ENCODE data around the gene ULBP2. TPM values are rescaled to one million over a fixed set of nuclear protein-coding genes. Genes with fewer than 3 reads are reported as not detected.
"Not testable (repeated sequence)": the region's sequence is repeated elsewhere in the genome, so short reads cannot be mapped to it uniquely, and the experiment has no call there.

Gene ULBP2
- total RNA-seq, 1 experiment from 2014 or later, result 1.9 TPM

GRCh38 chr6:149943321-149943720 is 1.5 kb downstream of the ULBP2 start:
- in situ Hi-C loops (cut with HindIII; ENCODE audit: low sequenced_read_pairs); DNase-seq (ENCODE audit: low spot score): not testable (repeated sequence)

- in situ Hi-C loops (cut with HindIII; ENCODE audit: low sequenced_read_pairs); DNase-seq (ENCODE audit: low spot score): not testable (repeated sequence)
These were observed 3.5 kb downstream of the ULBP2 start for GRCh38 chr6:149945276-149945675.

- DNase-seq (ENCODE audit: low spot score); in situ Hi-C loops (cut with HindIII; ENCODE audit: low sequenced_read_pairs): not testable (repeated sequence)
These were observed 4.8 kb downstream of the ULBP2 start for GRCh38 chr6:149946631-149947030.

GRCh38 chr6:149947533-149947932 is 5.7 kb downstream of the ULBP2 start:
- in situ Hi-C loops (cut with HindIII; ENCODE audit: low sequenced_read_pairs); DNase-seq (ENCODE audit: low spot score): not testable (repeated sequence)

GRCh38 chr6:149948011-149948410 is 6.2 kb downstream of the ULBP2 start:
- no peak for DNase-seq (ENCODE audit: low spot score)
- in situ Hi-C loops (cut with HindIII; ENCODE audit: low sequenced_read_pairs), result no loop called here

GRCh38 chr6:149948616-149949015 is 6.8 kb downstream of the ULBP2 start:
- in situ Hi-C loops (cut with HindIII; ENCODE audit: low sequenced_read_pairs), result no loop called here
- no peak for DNase-seq (ENCODE audit: low spot score)

- DNase-seq (ENCODE audit: low spot score), result no peak
- in situ Hi-C loops (cut with HindIII; ENCODE audit: low sequenced_read_pairs), result no loop called here
These were observed 8.6 kb downstream of the ULBP2 start for GRCh38 chr6:149950423-149950822.

- no peak for DNase-seq (ENCODE audit: low spot score)
- in situ Hi-C loops (cut with HindIII; ENCODE audit: low sequenced_read_pairs), result no loop called here
These were observed 9.3 kb downstream of the ULBP2 start for GRCh38 chr6:149951096-149951495.

- in situ Hi-C loops (cut with HindIII; ENCODE audit: low sequenced_read_pairs), result no loop called here
- no peak for DNase-seq (ENCODE audit: low spot score)
These were observed 9.8 kb downstream of the ULBP2 start for GRCh38 chr6:149951626-149952025.

GRCh38 chr6:149953390-149953789 is 11.6 kb downstream of the ULBP2 start:
- in situ Hi-C loops (cut with HindIII; ENCODE audit: low sequenced_read_pairs); DNase-seq (ENCODE audit: low spot score): not testable (repeated sequence)

GRCh38 chr6:149953934-149954327 is 12.1 kb downstream of the ULBP2 start:
- DNase-seq (ENCODE audit: low spot score); in situ Hi-C loops (cut with HindIII; ENCODE audit: low sequenced_read_pairs): not testable (repeated sequence)

- in situ Hi-C loops (cut with HindIII; ENCODE audit: low sequenced_read_pairs); DNase-seq (ENCODE audit: low spot score): not testable (repeated sequence)
These were observed 12.6 kb downstream of the ULBP2 start for GRCh38 chr6:149954328-149954983.

- in situ Hi-C loops (cut with HindIII; ENCODE audit: low sequenced_read_pairs); DNase-seq (ENCODE audit: low spot score): not testable (repeated sequence)
These were observed 13.3 kb downstream of the ULBP2 start for GRCh38 chr6:149954984-149955653.

- DNase-seq (ENCODE audit: low spot score); in situ Hi-C loops (cut with HindIII; ENCODE audit: low sequenced_read_pairs): not testable (repeated sequence)
These were observed 14.0 kb downstream of the ULBP2 start for GRCh38 chr6:149955654-149956317.

- DNase-seq (ENCODE audit: low spot score); in situ Hi-C loops (cut with HindIII; ENCODE audit: low sequenced_read_pairs): not testable (repeated sequence)
These were observed 16.3 kb downstream of the ULBP2 start for GRCh38 chr6:149958124-149958523.

GRCh38 chr6:149959806-149960205 is 18.0 kb downstream of the ULBP2 start:
- DNase-seq (ENCODE audit: low spot score); in situ Hi-C loops (cut with HindIII; ENCODE audit: low sequenced_read_pairs): not testable (repeated sequence)

- no peak for DNase-seq (ENCODE audit: low spot score)
- in situ Hi-C loops (cut with HindIII; ENCODE audit: low sequenced_read_pairs), result no loop called here
These were observed 18.7 kb downstream of the ULBP2 start for GRCh38 chr6:149960488-149960887.

GRCh38 chr6:149961728-149962425 is 20.1 kb downstream of the ULBP2 start:
- peak; percentile 7 for DNase-seq (ENCODE audit: low spot score)
- in situ Hi-C loops (cut with HindIII; ENCODE audit: low sequenced_read_pairs), result no loop called here

GRCh38 chr6:149962461-149963211 is 20.8 kb downstream of the ULBP2 start:
- in situ Hi-C loops (cut with HindIII; ENCODE audit: low sequenced_read_pairs), result no loop called here
- no peak for DNase-seq (ENCODE audit: low spot score)
